Measurements from ENCODE around the gene ATM.
"Not testable (repeated sequence)": the region's sequence is repeated elsewhere in the genome, so short reads cannot be mapped to it uniquely, and the experiment has no call there.

The ATM gene

GRCh38 chr11:108221371-108221770 lies 1.5 kb upstream of the ATM start:
- FAIRE-seq: no peak

GRCh38 chr11:108221911-108222573 lies 825 bp upstream of the ATM start:
- FAIRE-seq: no peak

GRCh38 chr11:108223348-108224149 lies 682 bp downstream of the ATM start:
- FAIRE-seq: no peak

GRCh38 chr11:108224366-108224765 lies 1.5 kb downstream of the ATM start:
- no peak for FAIRE-seq

GRCh38 chr11:108224911-108225786 lies 2.3 kb downstream of the ATM start:
- no peak for FAIRE-seq

DNA sequence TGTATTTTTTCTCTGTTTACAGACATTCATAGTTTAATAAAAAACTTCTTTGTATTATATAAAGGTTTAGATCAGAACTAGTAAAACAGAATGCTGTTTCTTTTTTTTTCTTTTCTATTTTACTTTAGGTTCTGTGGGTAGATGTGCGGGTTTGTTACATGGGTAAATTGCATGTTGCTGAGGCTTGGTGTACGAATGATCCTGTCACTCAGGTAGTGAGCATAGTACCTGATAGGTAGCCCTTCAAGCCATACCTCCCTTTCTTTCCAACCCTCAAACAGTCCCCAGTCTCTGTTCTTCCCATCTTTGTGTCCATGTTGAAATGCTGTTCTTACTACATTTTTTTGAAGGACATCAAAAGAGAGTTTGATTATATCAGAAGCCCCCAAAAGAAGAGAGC lies 3.2 kb downstream of the ATM start:
- FAIRE-seq: no peak

DNA sequence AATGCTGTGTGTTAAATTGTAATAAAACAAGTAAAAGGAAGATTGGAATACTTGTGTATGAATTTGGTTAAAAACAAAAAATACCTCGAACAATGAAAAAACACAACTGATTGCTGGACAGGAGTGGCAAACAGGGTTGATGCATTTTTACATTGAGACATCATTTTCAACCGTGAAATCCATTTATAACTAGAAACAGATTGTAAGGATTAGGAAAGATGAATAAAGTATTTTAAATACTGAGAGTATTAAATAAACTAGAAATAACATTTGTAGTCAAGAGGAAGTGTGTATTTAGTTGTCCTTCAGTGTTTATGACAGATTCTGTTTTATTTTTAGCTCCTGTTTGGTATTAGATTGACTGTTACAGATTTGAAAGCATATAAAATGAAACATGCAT lies 5.4 kb downstream of the ATM start:
- FAIRE-seq: peak; percentile 75

GRCh38 chr11:108233277-108233945 lies 10.5 kb downstream of the ATM start:
- no peak for FAIRE-seq

- FAIRE-seq: no peak
These were observed 12.3 kb downstream of the ATM start for GRCh38 chr11:108235192-108235591.

GRCh38 chr11:108235633-108236032 lies 12.8 kb downstream of the ATM start:
- no peak for FAIRE-seq

DNA sequence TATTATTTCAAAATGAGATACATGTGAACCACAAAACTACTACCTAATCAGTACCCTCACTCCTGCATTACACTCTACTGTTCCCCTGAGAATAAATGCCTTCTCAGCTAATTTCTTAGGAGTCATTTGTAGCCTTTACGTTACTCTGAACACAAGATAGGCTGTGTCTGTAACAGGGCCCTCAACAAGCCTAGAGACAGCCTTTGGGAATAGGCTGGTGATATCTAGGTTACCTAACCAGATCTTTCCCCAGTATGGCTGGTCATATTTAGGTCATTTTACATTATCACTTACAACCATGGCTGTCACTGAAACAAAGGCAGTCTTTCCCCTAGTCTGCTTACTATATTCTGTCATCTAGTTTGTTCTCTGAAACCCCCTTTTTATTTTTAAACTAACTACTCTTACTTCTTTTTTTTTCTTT lies 14.2 kb downstream of the ATM start:
- no peak for FAIRE-seq

- FAIRE-seq: no peak
These were observed 16.2 kb downstream of the ATM start for GRCh38 chr11:108239076-108239475.

DNA sequence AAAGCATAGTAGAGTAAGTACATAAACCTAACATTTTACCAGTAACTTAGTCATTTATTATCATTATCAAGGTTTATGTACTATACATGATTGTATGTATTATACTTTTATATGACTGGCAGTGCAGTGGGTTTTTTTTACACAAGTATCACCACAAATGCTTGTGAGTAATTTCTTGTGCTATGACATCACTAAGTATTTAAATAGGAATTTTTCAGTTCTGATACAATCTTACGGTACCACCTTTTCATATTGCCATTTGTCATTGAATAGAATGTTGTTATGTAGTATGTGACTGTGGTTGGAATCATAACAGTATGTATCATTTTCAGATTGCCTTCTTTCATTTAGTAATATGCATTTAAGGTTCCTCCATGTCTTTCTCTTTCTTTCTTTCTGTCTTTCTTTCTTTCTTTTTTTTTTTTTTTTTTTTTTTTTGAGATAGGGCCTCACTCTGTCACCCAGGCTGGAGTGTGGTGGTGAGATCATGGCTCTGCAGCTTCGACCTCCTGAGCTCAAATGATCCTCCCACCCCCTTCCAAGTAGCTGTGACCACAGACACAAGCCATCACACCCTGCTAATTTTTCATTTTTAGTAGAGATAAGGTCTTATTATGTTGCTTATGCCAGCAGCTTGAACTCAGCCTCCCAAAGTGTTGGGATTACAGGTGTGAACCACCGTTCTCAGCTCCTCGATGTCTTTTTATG lies 18.6 kb downstream of the ATM start:
- no peak for FAIRE-seq

DNA sequence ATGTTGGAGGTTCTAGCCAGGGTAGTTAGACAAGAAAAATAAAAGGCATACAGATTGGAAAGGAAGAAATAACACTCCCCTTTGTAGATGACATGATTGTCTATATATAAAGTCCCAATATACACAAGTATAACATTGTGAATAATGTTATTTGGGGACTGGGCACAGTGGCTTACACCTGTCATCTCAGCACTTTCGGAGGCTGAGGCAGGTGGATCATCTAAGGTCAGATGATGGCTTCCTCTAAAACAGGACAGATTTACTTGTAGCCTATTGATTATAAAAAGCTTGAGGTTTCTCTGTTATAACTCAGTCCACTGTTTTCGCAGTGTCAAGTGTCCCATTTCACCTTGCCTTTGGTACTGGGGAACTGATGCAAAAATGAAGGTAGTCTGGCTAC lies 19.6 kb downstream of the ATM start:
- no peak for FAIRE-seq

DNA sequence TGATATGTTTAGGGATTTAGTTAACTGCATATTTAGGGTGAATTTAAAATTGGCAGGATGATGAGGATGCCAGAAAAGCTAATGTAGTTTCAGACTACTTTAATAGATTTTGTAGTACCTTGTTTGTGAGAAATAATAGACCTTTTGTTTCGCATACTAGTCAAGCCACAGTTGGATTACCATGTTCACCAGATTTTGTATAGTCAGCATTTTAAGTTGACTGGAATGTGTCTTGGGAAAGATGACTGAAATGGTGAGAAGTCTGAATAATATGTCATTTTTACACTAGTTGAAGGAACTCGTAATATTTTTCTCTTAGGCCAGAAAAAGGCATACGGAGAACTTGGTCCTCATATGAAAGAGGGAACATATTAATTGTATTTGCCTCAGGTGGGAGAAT lies 23.4 kb downstream of the ATM start:
- FAIRE-seq: no peak

GRCh38 chr11:108246885-108247284 lies 24.0 kb downstream of the ATM start:
- FAIRE-seq: no peak

- FAIRE-seq: peak; percentile 24
These were observed 30.3 kb downstream of the ATM start for GRCh38 chr11:108253176-108253575.

- no peak for FAIRE-seq
These were observed 46.7 kb downstream of the ATM start for GRCh38 chr11:108269583-108269982.

DNA sequence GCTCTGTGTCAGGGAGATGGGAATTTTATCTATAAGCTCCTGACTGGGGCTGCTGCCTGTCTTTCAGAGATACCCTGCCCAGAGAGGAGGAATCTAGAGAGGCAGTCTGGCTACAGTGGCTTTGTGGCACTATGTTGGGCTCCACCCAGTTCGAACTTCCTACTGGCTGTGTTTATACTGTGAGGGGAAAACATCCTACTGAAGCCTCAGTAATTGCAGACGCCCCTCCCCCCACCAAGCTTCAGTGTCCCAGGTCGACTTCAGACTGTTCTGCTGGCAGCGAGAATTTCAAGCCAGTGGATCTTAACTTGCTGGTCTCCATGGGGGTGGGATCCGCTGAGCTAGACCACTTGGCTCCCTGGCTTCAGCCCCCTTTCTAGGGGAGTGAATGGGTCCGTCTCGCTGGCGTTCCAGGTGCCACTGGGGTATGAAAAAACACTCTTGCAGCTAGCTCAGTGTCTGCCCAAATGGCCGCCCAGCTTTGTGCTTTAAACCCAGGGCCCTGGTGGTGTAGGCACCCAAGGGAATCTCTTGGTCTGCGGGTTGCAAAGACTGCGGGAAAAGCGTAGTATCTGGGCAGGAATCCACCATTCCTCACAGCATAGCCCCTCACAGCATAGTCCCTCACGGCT lies 54.2 kb downstream of the ATM start:
- not testable (repeated sequence) for FAIRE-seq

GRCh38 chr11:108278546-108278945 lies 55.7 kb downstream of the ATM start:
- no peak for FAIRE-seq

GRCh38 chr11:108278954-108279353 lies 56.1 kb downstream of the ATM start:
- peak; percentile 60 for FAIRE-seq

DNA sequence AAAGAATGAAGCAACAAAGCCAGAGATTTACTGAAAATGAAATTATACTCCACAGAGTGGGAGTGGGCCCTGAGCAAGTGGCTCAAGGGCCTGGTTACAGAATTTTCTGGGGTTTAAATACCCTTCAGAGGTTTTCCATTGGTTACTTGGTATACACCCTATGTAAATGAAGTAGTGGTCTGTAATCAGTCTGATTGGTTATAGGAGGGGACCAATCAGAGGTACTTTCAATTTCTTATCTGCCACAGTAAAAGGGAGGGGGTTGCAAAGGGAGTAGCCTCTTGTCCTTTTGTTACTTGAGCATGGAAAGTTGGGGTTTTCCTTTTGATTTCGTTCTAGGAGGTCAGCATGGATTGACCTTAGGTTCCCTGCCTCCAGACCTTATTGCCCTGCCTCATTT lies 63.5 kb downstream of the ATM start:
- FAIRE-seq: no peak
